A549 (cell line): ENCODE measurements around the gene PSMC6. TPM values are rescaled to one million over a fixed set of nuclear protein-coding genes. Genes with fewer than 3 reads are reported as not detected.

Experiments
- ATAC-seq, 2 experiments: fragments of 200-7000 bp in 1 of 2; fragments of >200 bp in 1 of 2; cut with Nextera tagmentation in 1 of 2; cut with Tn5 transposase in 1 of 2; 3 replicates each; pipeline versions ENCODE4 v1.8.0 to v1.9.1; 2018 to 2020; ENCODE audit warnings: mild to moderate bottlenecking in 1 of 2, moderate library complexity in 1 of 2
- CTCF ChIA-PET: fragments of 300-600 bp; sonication (Branson Sonifier 250); formaldehyde crosslinking; extraction: SDS; loops from one replicate; lab custom pipeline; 2021; ENCODE audit warnings: antibody characterized with exemption, inconsistent platforms; lab: Yijun Ruan, JAX
- POLR2A ChIA-PET: fragments of 350-600 bp; formaldehyde crosslinking; extraction: SDS; loops from one replicate; lab custom pipeline; 2021; ENCODE audit warnings: antibody characterized with exemption, inconsistent platforms; lab: Yijun Ruan, JAX
- DNase-seq, 2 experiments: peaks; one replicate each; pipeline versions ENCODE4 v3.0.0 to v3.0.0-alpha.2; 2011 to 2016; ENCODE audit warnings: low read depth in 1 of 2, low spot score in 1 of 2
- FAIRE-seq: peaks from 2 replicates; lab custom pipeline; 2011; peaks lifted over from hg19 to GRCh38; lab: Jason Lieb, UNC
- H3K27ac ChIP-seq, 2 experiments: fragments of >200 bp; sonication (Bioruptor Twin); formaldehyde crosslinking; 3 replicates each; pipeline ENCODE4 v1.5.1; 2016 to 2017
- H3K4me1 ChIP-seq: fragments of >200 bp; sonication (Bioruptor Twin); formaldehyde crosslinking; 3 replicates; pipeline ENCODE4 v1.6.1; 2016
- H3K4me2 ChIP-seq: fragments of >200 bp; sonication (Bioruptor Twin); formaldehyde crosslinking; 3 replicates; pipeline ENCODE4 v1.6.1; 2016
- H3K4me3 ChIP-seq: fragments of >200 bp; sonication (Bioruptor Twin); formaldehyde crosslinking; 3 replicates; pipeline ENCODE4 v1.5.1; 2016
- H3K9me3 ChIP-seq: fragments of >200 bp; sonication (Bioruptor Twin); formaldehyde crosslinking; 3 replicates; pipeline ENCODE4 v1.6.1; 2016
- BCL3 ChIP-seq: fragments of >200 bp; sonication (Bioruptor Twin); formaldehyde crosslinking; IDR thresholded peaks from 3 replicates; pipeline ENCODE4 v1.6.1; 2016
- BHLHE40 ChIP-seq: IDR thresholded peaks from 2 replicates; pipeline ENCODE4 v1.6.1; 2012; ENCODE audit warnings: low read depth, low read length, inconsistent platforms
- CTCF ChIP-seq: fragments of >200 bp; sonication (Bioruptor Twin); formaldehyde crosslinking; IDR thresholded peaks from 3 replicates; pipeline ENCODE4 v1.5.1; 2016
- EHF ChIP-seq: fragments of 250-450 bp; sonication (Bioruptor Pico); IDR thresholded peaks from 2 replicates; pipeline ENCODE4 v1.5.0; 2020; ENCODE audit warnings: mild to moderate bottlenecking
- EHMT2 ChIP-seq: fragments of 200-600 bp; sonication (generic); IDR thresholded peaks from 2 replicates; pipeline ENCODE4 v1.6.1; 2016; ENCODE audit warnings: antibody characterized with exemption, low read depth, mild to moderate bottlenecking, moderate library complexity
- GATA3 ChIP-seq: IDR thresholded peaks from 2 replicates; pipeline ENCODE4 v1.6.1; 2012; ENCODE audit warnings: borderline replicate concordance
- HES2 ChIP-seq: fragments of >200 bp; sonication (Bioruptor Twin); formaldehyde crosslinking; IDR thresholded peaks from 2 replicates; pipeline ENCODE4 v1.6.1; 2016
- HOXB5 ChIP-seq: fragments of 250-450 bp; sonication (Bioruptor Pico); IDR thresholded peaks from 2 replicates; pipeline ENCODE4 v1.5.0; 2020; ENCODE audit warnings: mild to moderate bottlenecking, moderate library complexity
- KDM1A ChIP-seq: fragments of 200-600 bp; sonication (generic); IDR thresholded peaks from 2 replicates; pipeline ENCODE4 v1.6.1; 2016; ENCODE audit warnings: low read depth, mild to moderate bottlenecking
- KDM5A ChIP-seq: fragments of 200-600 bp; sonication (generic); IDR thresholded peaks from 2 replicates; pipeline ENCODE4 v1.6.1; 2016; ENCODE audit warnings: antibody characterized with exemption, mild to moderate bottlenecking
- MAZ ChIP-seq: fragments of 150-350 bp; IDR thresholded peaks from 2 replicates; pipeline ENCODE4 v1.6.1; 2014; ENCODE audit warnings: antibody characterized with exemption, low read depth, low read length, borderline replicate concordance
- MYC ChIP-seq: IDR thresholded peaks from 2 replicates; pipeline ENCODE4 v1.6.1; 2012; ENCODE audit warnings: mild to moderate bottlenecking, inconsistent platforms, low read length, improper control_type of control experiment, borderline replicate concordance
- RAD21 ChIP-seq, 2 experiments: fragments of >200 bp in 1 of 2; sonication (Bioruptor Twin) in 1 of 2; formaldehyde crosslinking in 1 of 2; IDR thresholded peaks in 1 of 2; conservative IDR thresholded peaks in 1 of 2; 2 replicates in 1 of 2; 3 replicates in 1 of 2; pipeline ENCODE4 v1.6.1; 2012 to 2018; ENCODE audit warnings: inconsistent platforms in 1 of 2
- RCOR1 ChIP-seq: fragments of 150-350 bp; IDR thresholded peaks from 2 replicates; pipeline ENCODE4 v1.6.1; 2014; ENCODE audit warnings: antibody characterized with exemption, low read length, low read depth
- TP53 ChIP-seq: fragments of 250-450 bp; sonication (Bioruptor Pico); IDR thresholded peaks from 2 replicates; pipeline ENCODE4 v1.5.0; 2021; ENCODE audit warnings: mild to moderate bottlenecking, moderate library complexity
- USF2 ChIP-seq: fragments of 450-650 bp; IDR thresholded peaks from 2 replicates; pipeline ENCODE4 v1.6.1; 2014; ENCODE audit warnings: antibody characterized with exemption
- WGBS: methylation state at CpG from one replicate; pipeline ENCODE4 v1.1.6; 2017; ENCODE audit errors: missing lambda C conversion rate; 5-methylcytosine and 5-hydroxymethylcytosine counted together
- polyA plus RNA-seq, 4 experiments: library from polyadenylated mRNA; depleted of rRNA in 3 of 4; stranded (reverse); fragments of >200 nt; fragmentation: RNase III in 1 of 4; extraction: RNeasy Plus Mini Kit Qiagen cat#74134 plus additional on column Dnase treatment in 1 of 4; gene quantifications; 2 replicates in 3 of 4; 3 replicates in 1 of 4; pipeline ENCODE4 v1.2.3, GENCODE V29; 2011 to 2017

PSMC6 gene
- polyA plus RNA-seq, 2 of the 4 experiments (the other 2 are of a cell fraction) = 147 to 180 TPM

- ChIA-PET CTCF (interaction anchor here (0.6 to 1.8 kb wide), 3 partner anchors 9 to 116 kb away, joined by 3 to 4 read pairs (median 3); no protein-coding TSS in a partner anchor), POLR2A (no interaction called here)
- ATAC-seq = peak; percentile 26 to 30; a peak in 2 of 6 replicates
Measured at GRCh38 chr14:52683985-52684520, 22.9 kb upstream of the PSMC6 start.

GRCh38 chr14:52686176-52686575 lies 20.8 kb upstream of the PSMC6 start:
- CTCF ChIA-PET = interaction anchor here (1.5 kb wide), 1 partner anchor 1662 kb away, joined by 3 read pairs; no protein-coding TSS in a partner anchor
- H3K4me2 ChIP-seq = no peak overlapping the region
- ATAC-seq = no peak

More at GRCh38 chr14:52683985-52684520, 22.9 kb upstream of the PSMC6 start:
- Histone ChIP-seq H3K4me3 (no peak overlapping the region), H3K4me2 (no peak overlapping the region), H3K4me1 (peaks cover 9% of the 10 kb centered on the region; the same call in 2 of the 3 replicates), H3K27ac (0 out of 6 replicates have a peak overlapping the region, but pooled peaks of 1 of the 2 experiments have one; percentile 19), H3K9me3 (no peaks in the 10 kb centered on the region)
- FAIRE-seq = no peak
- TF ChIP-seq MYC (no peak), USF2 (peak; percentile 70)
- WGBS = 77% methylated on average over 2 of the region's 2 CpGs
- DNase-seq = peak in 1 of 2 experiments; percentile 44

GRCh38 chr14:52690983-52691760 lies 15.8 kb upstream of the PSMC6 start:
- DNase-seq = no peak
- Histone ChIP-seq H3K9me3 (no peaks in the 10 kb centered on the region), H3K27ac (no peak overlapping the region), H3K4me1 (peaks cover 36% of the 10 kb centered on the region; the same call in 2 of the 3 replicates), H3K4me2 (no peak overlapping the region), H3K4me3 (no peak overlapping the region)
- no peak for FAIRE-seq
- no peak for ATAC-seq
- ChIA-PET CTCF (interaction anchor here (1.2 kb wide), 1 partner anchor 271 kb away, joined by 3 read pairs; no protein-coding TSS in a partner anchor), POLR2A (no interaction called here)
- no peak for TF ChIP-seq HES2
- TF ChIP-seq HOXB5 (CRISPR knock-in tag) = no peak
- 84% methylated on average over 7 of the region's 7 CpGs for WGBS

More at GRCh38 chr14:52686176-52686575, 20.8 kb upstream of the PSMC6 start:
- no peak overlapping the region for H3K27ac ChIP-seq
- FAIRE-seq (no peak), DNase-seq (no peak)
- TF ChIP-seq EHMT2 = no peak
- TF ChIP-seq BCL3 = no peak
- no peak for TF ChIP-seq RCOR1
- TF ChIP-seq RAD21 (conservative IDR thresholded peaks at IDR 0.05 in 1 of 2, IDR thresholded peaks at IDR 0.05 in 1 of 2) = no peak
- TF ChIP-seq MYC = no peak
- TF ChIP-seq CTCF = no peak
- no peak for TF ChIP-seq KDM1A
- no peak for TF ChIP-seq MAZ
- no peak for TF ChIP-seq BHLHE40
- TF ChIP-seq GATA3 = no peak
- no peak for TF ChIP-seq EHF (CRISPR knock-in tag)
- no peak for TF ChIP-seq KDM5A
- no peak for TF ChIP-seq TP53 (CRISPR knock-in tag)
- POLR2A ChIA-PET = no interaction called here
- no peak overlapping the region for H3K4me3 ChIP-seq
- H3K4me1 ChIP-seq = peaks cover 13% of the 10 kb centered on the region; the same call in 2 of the 3 replicates
- WGBS = 73% methylated on average over 1 of the region's 1 CpG
- H3K9me3 ChIP-seq = no peaks in the 10 kb centered on the region
